RPMI8226 (cell line): ENCODE measurements around the gene UAP1.

Source experiments
- DNase-seq: peaks from one replicate; pipeline ENCODE4 v3.0.0-alpha.2; 2015

The UAP1 gene

GRCh38 chr1:162561616-162562469 lies at the start of gene UAP1:
Gene UAP1, plus strand, starts transcription at chr1:162561722. Its CDS starts 4,347 bp downstream, at chr1:162566069.
- DNase-seq = peak; percentile 54

GRCh38 chr1:162527314-162527713 lies 34.2 kb upstream of the UAP1 start:
- DNase-seq = no peak

GRCh38 chr1:162530307-162530987 lies 31.1 kb upstream of the UAP1 start:
- peak; percentile 25 for DNase-seq

- DNase-seq = no peak
Measured at GRCh38 chr1:162530988-162531319, 30.6 kb upstream of the UAP1 start.

- no peak for DNase-seq
Measured at GRCh38 chr1:162535501-162535900, 26.0 kb upstream of the UAP1 start.

GRCh38 chr1:162536511-162536910 lies 25.0 kb upstream of the UAP1 start:
- no peak for DNase-seq

- no peak for DNase-seq
Measured at GRCh38 chr1:162537216-162537615, 24.3 kb upstream of the UAP1 start.

- DNase-seq = no peak
Measured at GRCh38 chr1:162538815-162539431, 22.6 kb upstream of the UAP1 start.

GRCh38 chr1:162541619-162542141 lies 19.8 kb upstream of the UAP1 start:
- no peak for DNase-seq

- no peak for DNase-seq
Measured at GRCh38 chr1:162543228-162543627, 18.3 kb upstream of the UAP1 start.

- DNase-seq = no peak
Measured at GRCh38 chr1:162548170-162548569, 13.4 kb upstream of the UAP1 start.

GRCh38 chr1:162549001-162549400 lies 12.5 kb upstream of the UAP1 start:
- DNase-seq = no peak

- no peak for DNase-seq
Measured at GRCh38 chr1:162550925-162551324, 10.6 kb upstream of the UAP1 start.

GRCh38 chr1:162551969-162552683 lies 9.4 kb upstream of the UAP1 start:
- no peak for DNase-seq

GRCh38 chr1:162552684-162553252 lies 8.8 kb upstream of the UAP1 start:
- no peak for DNase-seq

- no peak for DNase-seq
Measured at GRCh38 chr1:162554258-162554657, 7.3 kb upstream of the UAP1 start.

GRCh38 chr1:162557536-162557935 lies 4.0 kb upstream of the UAP1 start:
- no peak for DNase-seq

GRCh38 chr1:162560303-162561036 lies 1.1 kb upstream of the UAP1 start:
- peak; percentile 84 for DNase-seq

- peak; percentile 99 for DNase-seq
Measured at GRCh38 chr1:162561037-162561615, 396 bp upstream of the UAP1 start.

- DNase-seq = peak; percentile 47
Measured at GRCh38 chr1:162562470-162562828, 927 bp downstream of the UAP1 start.

GRCh38 chr1:162564762-162565218 lies 3.3 kb downstream of the UAP1 start:
- DNase-seq = no peak

- DNase-seq = no peak
Measured at GRCh38 chr1:162565460-162565859, 3.9 kb downstream of the UAP1 start.
